IMR-90 (cell line): ENCODE measurements around the gene MICALL2. TPM values are rescaled to one million over a fixed set of nuclear protein-coding genes. Genes with fewer than 3 reads are reported as not detected.

ENCODE experiments used
- ATAC-seq: fragments of 200-7000 bp; cut with Tn5 transposase; 2 replicates; pipeline ENCODE4 v1.9.1; 2020; ENCODE audit warnings: low read depth, mild to moderate bottlenecking, moderate library complexity
- BruUV-seq: library from RNA; stranded (reverse); fragments of 400-500 nt; replicated peaks from 2 replicates; lab custom pipeline; 2021; lab: Mats Ljungman, UMichigan
- CTCF ChIA-PET: fragments of 300-600 bp; formaldehyde crosslinking; extraction: SDS; loops from one replicate; lab custom pipeline; 2021; ENCODE audit warnings: antibody characterized with exemption; lab: Yijun Ruan, JAX
- POLR2A ChIA-PET: fragments of 300-600 bp; sonication (Branson Sonifier 250); formaldehyde crosslinking; loops from one replicate; lab custom pipeline; 2022; ENCODE audit warnings: antibody characterized with exemption; ENCODE audit not compliant: unreplicated experiment; lab: Charles Lee
- DNase-seq: peaks from one replicate; pipeline ENCODE4 v3.0.0; 2013
- H2AFZ ChIP-seq: replicated peaks from 2 replicates; pipeline ENCODE3; 2013; ENCODE audit warnings: low read length, mild to moderate bottlenecking; ENCODE audit not compliant: poor library complexity
- H2AK5ac ChIP-seq: 2 replicates; pipeline ENCODE4 v1.6.1; 2013; ENCODE audit warnings: low read depth, low read length, inconsistent platforms
- H2AK9ac ChIP-seq: replicated peaks from 2 replicates; pipeline ENCODE3; 2013; ENCODE audit warnings: mild to moderate bottlenecking, low read depth, low read length, moderate library complexity; ENCODE audit not compliant: poor library complexity
- H2BK120ac ChIP-seq: 2 replicates; pipeline ENCODE4 v1.6.1; 2013; ENCODE audit warnings: low read depth, low read length, inconsistent platforms
- H2BK15ac ChIP-seq: 3 replicates; pipeline ENCODE4 v1.6.1; 2013; ENCODE audit warnings: low read depth, low read length, inconsistent platforms
- H2BK20ac ChIP-seq: 2 replicates; pipeline ENCODE4 v1.6.1; 2013; ENCODE audit warnings: low read depth, mild to moderate bottlenecking, inconsistent platforms, low read length, moderate library complexity
- H2BK5ac ChIP-seq: 2 replicates; pipeline ENCODE4 v1.6.1; 2013; ENCODE audit warnings: mild to moderate bottlenecking, low read depth, low read length, inconsistent platforms; ENCODE audit not compliant: poor library complexity, severe bottlenecking
- H3K14ac ChIP-seq: replicated peaks from 2 replicates; pipeline ENCODE4 v1.6.1; 2013; ENCODE audit warnings: low read depth, low read length, inconsistent platforms
- H3K18ac ChIP-seq: 2 replicates; pipeline ENCODE4 v1.6.1; 2013; ENCODE audit warnings: low read depth, low read length, control low read depth
- H3K23ac ChIP-seq: 2 replicates; pipeline ENCODE4 v1.6.1; 2013; ENCODE audit warnings: low read depth, low read length, inconsistent platforms
- H3K27ac ChIP-seq: 2 replicates; pipeline ENCODE4 v1.5.1; 2013; ENCODE audit warnings: mild to moderate bottlenecking, control low read depth, low read length; ENCODE audit not compliant: insufficient read depth
- H3K27me3 ChIP-seq: 2 replicates; pipeline ENCODE4 v1.6.1; 2013; ENCODE audit warnings: low read length; ENCODE audit not compliant: control insufficient read depth, insufficient read depth
- H3K36me3 ChIP-seq: 2 replicates; pipeline ENCODE4 v1.6.1; 2013; ENCODE audit warnings: low read length, mixed read lengths; ENCODE audit not compliant: control insufficient read depth, insufficient read depth
- H3K4ac ChIP-seq: 2 replicates; pipeline ENCODE4 v1.6.1; 2013; ENCODE audit warnings: low read depth, low read length, inconsistent platforms
- H3K4me1 ChIP-seq: 2 replicates; pipeline ENCODE4 v1.6.1; 2013; ENCODE audit warnings: low read length, mixed read lengths; ENCODE audit not compliant: control insufficient read depth, insufficient read depth
- H3K4me2 ChIP-seq: 2 replicates; pipeline ENCODE4 v1.6.1; 2013; ENCODE audit warnings: low read depth, mild to moderate bottlenecking, control low read depth, low read length, moderate library complexity
- H3K4me3 ChIP-seq: 2 replicates; pipeline ENCODE4 v1.5.1; 2013; ENCODE audit warnings: low read depth, mild to moderate bottlenecking, control low read depth, low read length, moderate library complexity; ENCODE audit not compliant: insufficient read depth
- H3K56ac ChIP-seq: 2 replicates; pipeline ENCODE4 v1.6.1; 2013; ENCODE audit warnings: low read length, inconsistent platforms; ENCODE audit not compliant: insufficient read depth; ENCODE audit errors: extremely low read depth
- H3K79me1 ChIP-seq, 2 experiments: 2 replicates each; pipeline ENCODE4 v1.6.1; 2013; ENCODE audit warnings: low read length in 2 of 2, inconsistent platforms in 1 of 2, low read depth in 1 of 2
- H3K9ac ChIP-seq: 2 replicates; pipeline ENCODE4 v1.6.1; 2013; ENCODE audit warnings: low read depth, low read length, control low read depth
- H3K9me1 ChIP-seq: 2 replicates; pipeline ENCODE4 v1.6.1; 2013; ENCODE audit warnings: low read length, inconsistent platforms; ENCODE audit not compliant: insufficient read depth
- H3K9me3 ChIP-seq: 2 replicates; pipeline ENCODE4 v1.6.1; 2013; ENCODE audit warnings: low read length; ENCODE audit not compliant: control insufficient read depth, insufficient read depth
- H4K20me1 ChIP-seq: 2 replicates; pipeline ENCODE4 v1.6.1; 2013; ENCODE audit warnings: low read length, inconsistent platforms; ENCODE audit not compliant: insufficient read depth
- H4K5ac ChIP-seq: 2 replicates; pipeline ENCODE4 v1.6.1; 2013; ENCODE audit warnings: mild to moderate bottlenecking, low read depth, low read length, control low read depth
- H4K8ac ChIP-seq, 2 experiments: 2 replicates each; pipeline ENCODE4 v1.6.1; 2013; ENCODE audit warnings: low read depth in 2 of 2, low read length in 2 of 2, control low read depth in 1 of 2, inconsistent platforms in 1 of 2
- H4K91ac ChIP-seq: 2 replicates; pipeline ENCODE4 v1.6.1; 2013; ENCODE audit warnings: low read depth, low read length, inconsistent platforms; ENCODE audit not compliant: insufficient read depth
- BHLHE40 ChIP-seq: fragments of 150-350 bp; IDR thresholded peaks from 2 replicates; pipeline ENCODE4 v1.6.1; 2016; ENCODE audit warnings: mild to moderate bottlenecking, low read depth, low read length
- CEBPB ChIP-seq: IDR thresholded peaks from 2 replicates; pipeline ENCODE4 v1.6.1; 2012; ENCODE audit warnings: low read depth, low read length, improper control_type of control experiment
- CHD1 ChIP-seq: IDR thresholded peaks from 2 replicates; pipeline ENCODE4 v1.6.1; 2012; ENCODE audit warnings: low read depth, low read length, improper control_type of control experiment
- CTCF ChIP-seq: conservative IDR thresholded peaks from 2 replicates; pipeline ENCODE4 v1.5.1; 2012; ENCODE audit warnings: mild to moderate bottlenecking, low read depth, low read length, improper control_type of control experiment
- ELK1 ChIP-seq: fragments of 150-350 bp; IDR thresholded peaks from 2 replicates; pipeline ENCODE4 v1.6.1; 2016; ENCODE audit warnings: low read depth, mild to moderate bottlenecking, low read length, moderate library complexity, borderline replicate concordance
- FOS ChIP-seq: fragments of 150-350 bp; IDR thresholded peaks from 2 replicates; pipeline ENCODE4 v1.6.1; 2016; ENCODE audit warnings: low read depth, low read length
- MAFK ChIP-seq: IDR thresholded peaks from 2 replicates; pipeline ENCODE4 v1.6.1; 2012; ENCODE audit warnings: low read depth, low read length, improper control_type of control experiment
- MAZ ChIP-seq: IDR thresholded peaks from 2 replicates; pipeline ENCODE4 v1.6.1; 2012; ENCODE audit warnings: low read depth, mild to moderate bottlenecking, low read length, improper control_type of control experiment, moderate library complexity, borderline replicate concordance
- MXI1 ChIP-seq: IDR thresholded peaks from 2 replicates; pipeline ENCODE4 v1.6.1; 2012; ENCODE audit warnings: low read depth, mild to moderate bottlenecking, low read length, moderate library complexity, borderline replicate concordance
- NFE2L2 ChIP-seq: fragments of 150-350 bp; IDR thresholded peaks from 2 replicates; pipeline ENCODE4 v1.6.1; 2016; ENCODE audit warnings: low read depth, mild to moderate bottlenecking, low read length
- POLR2A ChIP-seq: IDR thresholded peaks from 2 replicates; pipeline ENCODE4 v1.6.1; 2012; ENCODE audit warnings: mild to moderate bottlenecking, low read depth, low read length
- RAD21 ChIP-seq: IDR thresholded peaks from 2 replicates; pipeline ENCODE4 v1.6.1; 2012; ENCODE audit warnings: low read length, improper control_type of control experiment
- RCOR1 ChIP-seq: IDR thresholded peaks from 2 replicates; pipeline ENCODE4 v1.6.1; 2012; ENCODE audit warnings: mild to moderate bottlenecking, low read length, improper control_type of control experiment; ENCODE audit not compliant: insufficient replicate concordance
- RFX5 ChIP-seq: IDR thresholded peaks from 2 replicates; pipeline ENCODE4 v1.8.0; 2012; ENCODE audit warnings: low read depth, mild to moderate bottlenecking, low read length, moderate library complexity
- SMC3 ChIP-seq: fragments of 150-350 bp; IDR thresholded peaks from 2 replicates; pipeline ENCODE4 v1.6.1; 2016; ENCODE audit warnings: low read depth, mild to moderate bottlenecking, antibody characterized with exemption, low read length, moderate library complexity
- USF2 ChIP-seq: fragments of 150-350 bp; IDR thresholded peaks from 2 replicates; pipeline ENCODE4 v1.6.1; 2017; ENCODE audit warnings: mild to moderate bottlenecking, antibody characterized with exemption, low read length, low read depth
- WGBS, 2 experiments: methylation state at CpG; one replicate each; pipeline versions ENCODE4 v1.1.5 to v1.1.7; 2013; ENCODE audit warnings: missing lambda C conversion rate in 2 of 2; ENCODE audit not compliant: insufficient read length in 1 of 2; ENCODE audit errors: extremely low coverage in 2 of 2; 5-methylcytosine and 5-hydroxymethylcytosine counted together
- dilution Hi-C: fragments of 300-500 bp; cut with HindIII; formaldehyde crosslinking; loops from one replicate; pipeline ENCODE4 v1.14.3; 2018; ENCODE audit warnings: low sequenced_read_pairs; ENCODE audit not compliant: unreplicated experiment
- in situ Hi-C: fragments of 300-500 bp; cut with MboI; formaldehyde crosslinking; loops from 3 replicates; pipeline ENCODE4 v1.14.3; 2019; ENCODE audit warnings: low sequenced_read_pairs, inconsistent platforms, mixed read lengths
- intact Hi-C: fragments of 100-400 bp; cut with micrococcal nuclease; formaldehyde crosslinking; loops from 2 replicates; pipeline ENCODE4 v1.10.0; 2022
- polyA plus RNA-seq, 3 experiments: library from polyadenylated mRNA; depleted of rRNA; stranded (reverse); fragments of >200 nt; gene quantifications; 2 replicates each; pipeline ENCODE4 v1.2.3, GENCODE V29; 2012; ENCODE audit warnings: low replicate concordance in 1 of 3
- total RNA-seq: library from RNA; depleted of rRNA; stranded (reverse); fragments of >200 nt; gene quantifications from 2 replicates; pipeline ENCODE4 v1.2.3, GENCODE V29; 2012

The MICALL2 gene
- total and polyA plus RNA-seq, 2 of the 4 experiments (the other 2 are of a cell fraction) = 6.6 to 34.1 TPM

- Histone ChIP-seq H2BK5ac (no peak overlapping the region), H4K91ac (no peak overlapping the region), H2BK20ac (no peak overlapping the region), H3K27me3 (peaks cover 83% of the 10 kb centered on the region), H3K56ac (no peak overlapping the region), H2AK9ac (no peak overlapping the region), H3K36me3 (no peaks in the 10 kb centered on the region), H2AFZ (no peak overlapping the region), H3K4me1 (no peaks in the 10 kb centered on the region), H3K4ac (no peak overlapping the region), H2AK5ac (no peak overlapping the region), H3K9me3 (peaks cover 13% of the 10 kb centered on the region), H3K14ac (no peak overlapping the region), H4K5ac (no peak overlapping the region), H4K8ac (no peak overlapping the region), H3K9ac (no peak overlapping the region), H3K4me3 (no peak overlapping the region), H3K4me2 (no peak overlapping the region), H2BK15ac (no peak overlapping the region), H4K20me1 (no peaks in the 10 kb centered on the region; the same call in 1 of the 2 replicates), H3K23ac (no peak overlapping the region), H3K27ac (no peak overlapping the region), H3K79me1 (no peaks in the 10 kb centered on the region), H2BK120ac (no peak overlapping the region), H3K9me1 (no peaks in the 10 kb centered on the region), H3K18ac (no peak overlapping the region)
- in situ Hi-C loops (no loop called here), intact Hi-C loops (no loop called here), dilution Hi-C loops (no loop called here)
- ChIA-PET POLR2A (no interaction called here), CTCF (no interaction called here)
- no peak for DNase-seq
- no CpG with 5 or more reads among the region's 4 CpGs for whole genome bisulfite sequencing, 2 experiments
- ATAC-seq = no peak
- TF ChIP-seq BHLHE40 (no peak), CEBPB (no peak), USF2 (no peak), SMC3 (no peak), RAD21 (no peak), ELK1 (no peak), CHD1 (no peak), RFX5 (no peak), MXI1 (no peak), CTCF (no peak), NFE2L2 (no peak), FOS (no peak), RCOR1 (no peak), MAFK (no peak), POLR2A (no peak), MAZ (no peak)
- no TSS peak for BruUV-seq
Measured at GRCh38 chr7:1404460-1404809, 54.8 kb downstream of the MICALL2 start.
